Measurements from ENCODE around the gene SRGAP3. TPM values are rescaled to one million over a fixed set of nuclear protein-coding genes. Genes with fewer than 3 reads are reported as not detected.

The SRGAP3 gene
- total RNA-seq, 1 donor from 2014 or later = 0.99 TPM

DNA sequence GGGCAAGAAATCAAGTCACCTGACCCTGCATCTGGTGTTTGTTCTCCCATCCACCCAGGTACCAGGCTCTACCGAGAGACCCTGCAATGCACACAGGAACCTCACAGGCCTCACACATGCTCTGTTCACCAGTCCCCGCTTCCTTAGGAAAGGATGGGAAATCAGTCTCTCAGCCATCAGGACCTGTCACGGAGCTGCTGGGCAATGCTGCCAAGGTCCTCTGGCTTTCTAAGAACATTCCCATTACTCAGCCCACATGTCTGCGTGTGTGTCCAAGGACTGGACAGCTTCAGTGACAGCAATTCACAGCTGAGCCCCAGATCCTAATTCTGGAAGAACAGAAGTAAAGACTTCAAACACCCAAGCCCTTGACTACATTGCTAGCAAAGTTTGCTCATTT lies 6.5 kb upstream of the SRGAP3 start:
- Mint-ChIP-seq H3K4me3 (ENCODE audit: unreplicated experiment) (no peak overlapping the region), H3K27me3 (ENCODE audit: low read depth) (peaks cover 20% of the 10 kb centered on the region), H3K27ac (ENCODE audit: unreplicated experiment) (no peak overlapping the region), H3K4me1 (ENCODE audit: low read depth) (no peaks in the 10 kb centered on the region), H3K36me3 (ENCODE audit: low read depth) (no peaks in the 10 kb centered on the region), H3K9me3 (ENCODE audit: low read depth) (peaks cover 9% of the 10 kb centered on the region)
- TF ChIP-seq, protein P1, sequence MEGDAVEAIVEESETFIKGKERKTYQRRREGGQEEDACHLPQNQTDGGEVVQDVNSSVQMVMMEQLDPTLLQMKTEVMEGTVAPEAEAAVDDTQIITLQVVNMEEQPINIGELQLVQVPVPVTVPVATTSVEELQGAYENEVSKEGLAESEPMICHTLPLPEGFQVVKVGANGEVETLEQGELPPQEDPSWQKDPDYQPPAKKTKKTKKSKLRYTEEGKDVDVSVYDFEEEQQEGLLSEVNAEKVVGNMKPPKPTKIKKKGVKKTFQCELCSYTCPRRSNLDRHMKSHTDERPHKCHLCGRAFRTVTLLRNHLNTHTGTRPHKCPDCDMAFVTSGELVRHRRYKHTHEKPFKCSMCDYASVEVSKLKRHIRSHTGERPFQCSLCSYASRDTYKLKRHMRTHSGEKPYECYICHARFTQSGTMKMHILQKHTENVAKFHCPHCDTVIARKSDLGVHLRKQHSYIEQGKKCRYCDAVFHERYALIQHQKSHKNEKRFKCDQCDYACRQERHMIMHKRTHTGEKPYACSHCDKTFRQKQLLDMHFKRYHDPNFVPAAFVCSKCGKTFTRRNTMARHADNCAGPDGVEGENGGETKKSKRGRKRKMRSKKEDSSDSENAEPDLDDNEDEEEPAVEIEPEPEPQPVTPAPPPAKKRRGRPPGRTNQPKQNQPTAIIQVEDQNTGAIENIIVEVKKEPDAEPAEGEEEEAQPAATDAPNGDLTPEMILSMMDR (IDR thresholded peaks at IDR 0.05) = no peak
- no peak for DNase-seq (ENCODE audit: low spot score)

DNA sequence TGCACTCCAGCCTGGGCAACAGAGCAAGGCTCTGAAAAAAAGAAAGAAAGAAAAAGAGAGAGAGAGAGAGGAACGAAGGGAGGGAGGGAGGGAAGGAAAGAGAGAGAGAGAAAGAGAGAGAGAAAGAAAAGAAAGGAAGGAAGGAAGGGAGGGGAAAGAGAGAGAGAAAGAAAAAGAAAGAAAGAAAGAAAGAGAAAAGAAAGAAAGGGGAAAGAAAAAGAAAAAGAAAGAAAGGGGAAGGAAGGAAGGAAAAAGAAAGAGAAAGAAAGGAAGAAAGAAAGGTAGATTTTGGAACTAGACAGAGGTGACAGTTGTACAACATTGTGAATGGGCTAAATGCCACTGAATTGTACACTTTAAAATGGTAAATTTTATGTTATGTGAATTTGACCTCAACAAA lies 5.3 kb upstream of the SRGAP3 start:
- H3K4me1 Mint-ChIP-seq (ENCODE audit: low read depth) = peaks cover 2% of the 10 kb centered on the region
- no peak overlapping the region for H3K27ac Mint-ChIP-seq (ENCODE audit: unreplicated experiment)
- TF ChIP-seq, protein P1 (IDR thresholded peaks at IDR 0.05) = no peak
- no peak for DNase-seq (ENCODE audit: low spot score)
- no peaks in the 10 kb centered on the region for H3K36me3 Mint-ChIP-seq (ENCODE audit: low read depth)
- H3K4me3 Mint-ChIP-seq (ENCODE audit: unreplicated experiment) = no peak overlapping the region
- H3K27me3 Mint-ChIP-seq (ENCODE audit: low read depth) = peaks cover 14% of the 10 kb centered on the region
- peaks cover 9% of the 10 kb centered on the region for H3K9me3 Mint-ChIP-seq (ENCODE audit: low read depth)

DNA sequence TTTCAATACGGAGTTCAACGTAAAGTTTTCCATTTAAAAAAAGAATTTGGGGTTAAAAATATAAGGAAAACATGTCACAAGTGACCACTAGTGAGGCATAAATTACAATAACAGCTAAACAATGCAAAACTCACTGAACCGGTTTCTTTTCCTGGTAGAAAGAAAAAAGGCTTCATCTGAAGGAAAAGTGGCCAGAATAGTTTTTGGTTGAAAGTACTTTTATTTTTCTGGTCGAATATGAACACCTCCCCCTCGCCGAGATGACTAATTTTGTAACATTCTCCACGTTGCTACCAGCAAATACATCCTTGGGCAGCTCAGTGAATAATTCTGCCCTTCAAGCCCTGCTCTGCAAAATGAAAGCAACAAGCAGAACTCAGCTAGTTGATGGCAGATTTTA lies 3.9 kb upstream of the SRGAP3 start:
- no peak for DNase-seq (ENCODE audit: low spot score)
- H3K4me1 Mint-ChIP-seq (ENCODE audit: low read depth) = peaks cover 16% of the 10 kb centered on the region
- H3K9me3 Mint-ChIP-seq (ENCODE audit: low read depth) = peaks cover 9% of the 10 kb centered on the region
- H3K36me3 Mint-ChIP-seq (ENCODE audit: low read depth) = no peaks in the 10 kb centered on the region
- H3K4me3 Mint-ChIP-seq (ENCODE audit: unreplicated experiment) = no peak overlapping the region
- H3K27ac Mint-ChIP-seq (ENCODE audit: unreplicated experiment) = no peak overlapping the region
- H3K27me3 Mint-ChIP-seq (ENCODE audit: low read depth) = peaks cover 14% of the 10 kb centered on the region
- TF ChIP-seq, protein P1 (IDR thresholded peaks at IDR 0.05) = no peak

DNA sequence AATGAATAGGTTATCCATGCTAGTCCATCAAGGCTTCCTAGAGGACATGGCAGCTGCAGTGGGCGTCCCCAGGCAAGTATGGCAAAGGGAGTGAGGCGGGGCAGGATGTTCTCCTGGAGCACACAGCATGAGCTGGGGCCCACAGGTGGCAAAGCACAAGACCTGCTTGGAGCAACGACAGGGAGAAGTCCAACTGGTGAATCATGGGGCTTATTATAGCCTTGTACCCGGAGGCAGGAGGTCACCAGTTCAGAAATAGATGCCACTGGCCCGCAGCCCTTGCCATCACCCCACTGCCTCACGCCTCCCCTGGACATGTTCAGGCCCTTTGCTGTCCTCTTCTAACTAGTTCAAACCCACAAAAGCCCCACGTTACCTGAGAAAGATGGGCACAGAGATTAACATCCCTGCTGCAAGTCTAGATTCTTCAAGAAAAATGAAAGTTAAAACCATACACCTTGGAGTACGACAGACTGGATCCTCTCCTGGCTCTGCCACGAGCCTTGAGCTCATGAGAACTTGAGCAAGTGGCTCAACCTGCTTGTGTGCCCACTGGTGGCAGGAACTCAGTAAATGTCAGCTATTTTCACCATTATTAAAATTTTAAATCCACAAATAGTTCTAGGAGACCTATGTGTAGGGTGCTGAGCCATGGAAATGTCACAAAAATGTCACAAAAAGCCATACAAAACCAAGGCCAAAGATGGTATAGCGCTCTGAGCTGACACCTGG lies 1.8 kb upstream of the SRGAP3 start:
- H3K36me3 Mint-ChIP-seq (ENCODE audit: low read depth) = no peaks in the 10 kb centered on the region
- no peak overlapping the region for H3K4me3 Mint-ChIP-seq (ENCODE audit: unreplicated experiment)
- H3K27ac Mint-ChIP-seq (ENCODE audit: unreplicated experiment) = no peak overlapping the region
- H3K27me3 Mint-ChIP-seq (ENCODE audit: low read depth) = peaks cover 27% of the 10 kb centered on the region
- peaks cover 22% of the 10 kb centered on the region for H3K4me1 Mint-ChIP-seq (ENCODE audit: low read depth)
- DNase-seq (ENCODE audit: low spot score) = no peak
- TF ChIP-seq, protein P1 (IDR thresholded peaks at IDR 0.05) = peak; percentile 59
- no peaks in the 10 kb centered on the region for H3K9me3 Mint-ChIP-seq (ENCODE audit: low read depth)

DNA sequence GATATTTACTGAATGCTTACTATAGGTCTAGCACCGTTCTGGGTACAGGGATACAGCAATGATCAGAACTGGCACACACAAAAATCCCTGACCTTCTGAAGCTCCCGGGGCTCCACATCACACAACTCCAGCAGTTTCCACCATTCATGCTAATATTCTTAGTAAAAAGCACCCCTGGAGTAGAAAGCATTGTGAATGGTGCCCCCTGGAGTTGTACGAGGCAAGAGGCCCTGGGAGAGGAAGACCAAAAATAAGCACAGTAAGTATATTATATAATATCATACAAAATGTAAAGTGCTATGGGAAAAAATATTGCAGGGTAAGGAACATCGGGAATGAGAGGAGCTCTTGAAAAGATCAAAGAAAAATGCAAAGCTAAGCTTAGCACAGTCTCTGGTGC lies 790 bp upstream of the SRGAP3 start:
- no peaks in the 10 kb centered on the region for H3K9me3 Mint-ChIP-seq (ENCODE audit: low read depth)
- H3K36me3 Mint-ChIP-seq (ENCODE audit: low read depth) = no peaks in the 10 kb centered on the region
- H3K4me3 Mint-ChIP-seq (ENCODE audit: unreplicated experiment) = no peak overlapping the region
- TF ChIP-seq, protein P1 (IDR thresholded peaks at IDR 0.05) = no peak
- H3K27ac Mint-ChIP-seq (ENCODE audit: unreplicated experiment) = no peak overlapping the region
- H3K27me3 Mint-ChIP-seq (ENCODE audit: low read depth) = peaks cover 24% of the 10 kb centered on the region
- DNase-seq (ENCODE audit: low spot score) = no peak
- peaks cover 22% of the 10 kb centered on the region for H3K4me1 Mint-ChIP-seq (ENCODE audit: low read depth)
